ENCODE measurements around the gene KMT2C.
A peak's percentile ranks its signal among the peaks of the same experiment; 100 is the strongest.

Gene KMT2C

DNA sequence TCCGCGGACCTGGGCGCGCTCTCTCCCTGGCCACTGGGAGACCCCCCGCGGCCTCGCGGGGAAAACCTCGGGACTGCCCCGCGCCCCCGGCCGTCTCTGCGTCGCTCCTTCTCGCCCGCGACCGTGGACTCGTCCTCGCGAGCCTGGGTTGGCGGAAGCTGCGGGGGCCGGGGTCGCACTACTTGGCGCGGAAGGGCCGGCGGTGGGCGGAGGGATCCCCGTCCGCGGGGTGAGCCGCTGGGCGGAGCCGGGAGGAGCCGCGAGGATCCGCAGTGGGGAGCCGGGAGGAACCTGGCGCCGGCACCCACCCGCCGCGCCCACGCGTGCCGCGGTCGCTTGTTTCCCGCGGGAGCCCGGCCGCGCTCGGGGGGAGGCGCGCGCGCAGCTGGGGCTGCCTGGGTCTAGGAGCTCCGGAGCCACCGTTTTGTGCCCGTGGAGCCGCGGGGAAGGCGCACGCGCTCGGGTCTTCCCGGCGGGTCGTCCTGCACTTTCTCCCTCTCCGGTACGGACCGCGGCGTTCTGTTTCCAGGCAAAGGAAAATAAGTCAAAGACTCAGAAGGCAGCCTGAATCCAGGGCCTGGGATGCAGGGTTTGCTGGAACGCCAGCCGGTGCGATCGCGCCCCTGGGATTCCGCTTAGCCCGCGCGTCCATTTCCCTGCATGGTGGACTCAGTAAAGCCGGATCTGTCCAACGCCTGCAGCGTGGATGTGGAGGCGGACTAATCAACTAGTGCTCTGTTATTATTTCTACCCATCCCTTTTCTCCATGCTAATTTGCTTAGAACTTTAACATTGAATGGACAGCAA lies 28.7 kb upstream of the KMT2C start:
- under 1% methylated on average over 65 of the region's 91 CpGs for WGBS

DNA sequence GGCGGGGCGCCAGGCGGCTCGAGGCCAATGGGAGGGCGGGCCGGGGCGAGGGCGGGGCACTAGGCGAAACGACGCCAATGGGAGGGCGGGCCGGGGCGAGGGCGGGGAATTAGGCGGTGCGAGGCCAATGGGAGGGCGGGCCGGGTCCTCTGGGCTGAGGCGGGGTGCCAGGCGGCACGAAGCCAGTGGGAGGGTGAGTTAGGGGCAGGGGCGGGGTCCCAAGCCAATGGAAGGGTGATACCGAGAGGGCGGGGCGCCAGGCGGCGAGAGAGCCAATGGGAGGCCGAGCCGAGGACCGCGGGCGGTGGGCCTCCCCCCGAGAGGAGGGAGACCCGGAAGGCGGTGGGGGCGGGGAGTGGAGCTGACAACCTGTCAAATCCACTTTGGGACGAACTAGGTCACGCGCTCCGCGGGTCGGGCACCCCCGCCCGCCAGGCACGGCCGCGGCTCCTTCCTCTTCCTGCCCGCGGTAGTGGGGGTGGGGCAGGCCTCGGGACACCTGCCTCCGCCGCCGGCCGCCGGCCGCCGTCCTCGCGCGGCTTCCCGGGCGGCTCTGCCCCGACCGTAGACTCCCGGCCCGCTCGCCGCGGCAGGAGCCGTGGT lies 28.0 kb upstream of the KMT2C start:
- Histone ChIP-seq H3K27me3 (ENCODE audit: control insufficient read depth in 1 of 2, insufficient read depth in 1 of 2, low read length in 2 of 2) (no peaks in the 10 kb centered on the region), H2BK5ac (ENCODE audit: low read depth, low read length, poor library complexity, severe bottlenecking) (peak overlapping the region; percentile 100), H2AFZ (ENCODE audit: low read depth, low read length) (peak overlapping the region; percentile 88), H3K9me3 (ENCODE audit: control insufficient read depth, low read length) (no peaks in the 10 kb centered on the region), H3K4ac (ENCODE audit: low read depth in 1 of 2, low read length in 2 of 2) (peak overlapping the region; percentile 95 to 98), H3K79me1 (replicated peaks; ENCODE audit: low read length, poor library complexity, severe bottlenecking) (peaks cover 6% of the 10 kb centered on the region), H3K4me1 (ENCODE audit: control insufficient read depth, insufficient read depth, low read depth, low read length) (peaks cover 6% of the 10 kb centered on the region), H2BK15ac (ENCODE audit: low read depth, poor library complexity, severe bottlenecking) (peak overlapping the region; percentile 99), H2AK5ac (ENCODE audit: low read length, severe bottlenecking) (no peak overlapping the region), H2BK12ac (ENCODE audit: low read length in 2 of 2) (peak overlapping the region in 1 of 2 experiments; percentile 37), H3K18ac (ENCODE audit: low read depth in 1 of 2, low read length in 2 of 2) (peak overlapping the region; percentile 98 to 99), H3K23ac (ENCODE audit: low read length in 2 of 2) (no peak overlapping the region), H3K4me3 (ENCODE audit: insufficient read depth in 1 of 2, low read depth in 1 of 2, low read length in 2 of 2) (peak overlapping the region; percentile 81 to 89), H4K8ac (ENCODE audit: low read length) (peak overlapping the region; percentile 89), H3K4me2 (ENCODE audit: low read length, poor library complexity, severe bottlenecking) (peak overlapping the region; percentile 75), H3K36me3 (ENCODE audit: control insufficient read depth in 1 of 2, insufficient read depth in 2 of 2, low read depth in 1 of 2, low read length in 2 of 2) (no peaks in the 10 kb centered on the region), H3K14ac (ENCODE audit: low read length in 2 of 2) (peak overlapping the region in 1 of 2 experiments; percentile 87), H4K91ac (ENCODE audit: low read length) (peak overlapping the region; percentile 95), H3K9ac (ENCODE audit: low read length) (peak overlapping the region; percentile 86), H3K27ac (ENCODE audit: low read length, poor library complexity, severe bottlenecking) (peak overlapping the region; percentile 32), H2BK120ac (ENCODE audit: low read depth, low read length) (peak overlapping the region; percentile 99)
- peak; percentile 99 for DNase-seq
- 0% methylated on average over 34 of the region's 71 CpGs for WGBS

More for the DNA sequence above, 28.7 kb upstream of the KMT2C start:
- Histone ChIP-seq H3K79me1 (replicated peaks; ENCODE audit: low read length, poor library complexity, severe bottlenecking) (peaks cover 6% of the 10 kb centered on the region), H3K4me1 (ENCODE audit: control insufficient read depth, insufficient read depth, low read depth, low read length) (peaks cover 6% of the 10 kb centered on the region), H2BK15ac (ENCODE audit: low read depth, poor library complexity, severe bottlenecking) (peak overlapping the region; percentile 99), H2BK12ac (ENCODE audit: low read length in 2 of 2) (peak overlapping the region in 1 of 2 experiments; percentile 37), H2AK5ac (ENCODE audit: low read length, severe bottlenecking) (no peak overlapping the region), H4K8ac (ENCODE audit: low read length) (peak overlapping the region; percentile 89), H2AFZ (ENCODE audit: low read depth, low read length) (peak overlapping the region; percentile 88), H3K18ac (ENCODE audit: low read depth in 1 of 2, low read length in 2 of 2) (peak overlapping the region; percentile 98 to 99), H3K36me3 (ENCODE audit: control insufficient read depth in 1 of 2, insufficient read depth in 2 of 2, low read depth in 1 of 2, low read length in 2 of 2) (no peaks in the 10 kb centered on the region), H2BK120ac (ENCODE audit: low read depth, low read length) (peak overlapping the region; percentile 99), H3K4ac (ENCODE audit: low read depth in 1 of 2, low read length in 2 of 2) (peak overlapping the region; percentile 95 to 98), H3K9ac (ENCODE audit: low read length) (peak overlapping the region; percentile 86), H4K91ac (ENCODE audit: low read length) (peak overlapping the region; percentile 95), H3K27me3 (ENCODE audit: control insufficient read depth in 1 of 2, insufficient read depth in 1 of 2, low read length in 2 of 2) (no peaks in the 10 kb centered on the region), H3K14ac (ENCODE audit: low read length in 2 of 2) (peak overlapping the region in 1 of 2 experiments; percentile 87), H3K4me3 (ENCODE audit: insufficient read depth in 1 of 2, low read depth in 1 of 2, low read length in 2 of 2) (peak overlapping the region; percentile 78 to 89), H3K9me3 (ENCODE audit: control insufficient read depth, low read length) (no peaks in the 10 kb centered on the region), H3K27ac (ENCODE audit: low read length, poor library complexity, severe bottlenecking) (peak overlapping the region; percentile 68), H3K4me2 (ENCODE audit: low read length, poor library complexity, severe bottlenecking) (peak overlapping the region; percentile 75), H3K23ac (ENCODE audit: low read length in 2 of 2) (no peak overlapping the region), H2BK5ac (ENCODE audit: low read depth, low read length, poor library complexity, severe bottlenecking) (peak overlapping the region; percentile 100)
- peak; percentile 86 for DNase-seq

DNA sequence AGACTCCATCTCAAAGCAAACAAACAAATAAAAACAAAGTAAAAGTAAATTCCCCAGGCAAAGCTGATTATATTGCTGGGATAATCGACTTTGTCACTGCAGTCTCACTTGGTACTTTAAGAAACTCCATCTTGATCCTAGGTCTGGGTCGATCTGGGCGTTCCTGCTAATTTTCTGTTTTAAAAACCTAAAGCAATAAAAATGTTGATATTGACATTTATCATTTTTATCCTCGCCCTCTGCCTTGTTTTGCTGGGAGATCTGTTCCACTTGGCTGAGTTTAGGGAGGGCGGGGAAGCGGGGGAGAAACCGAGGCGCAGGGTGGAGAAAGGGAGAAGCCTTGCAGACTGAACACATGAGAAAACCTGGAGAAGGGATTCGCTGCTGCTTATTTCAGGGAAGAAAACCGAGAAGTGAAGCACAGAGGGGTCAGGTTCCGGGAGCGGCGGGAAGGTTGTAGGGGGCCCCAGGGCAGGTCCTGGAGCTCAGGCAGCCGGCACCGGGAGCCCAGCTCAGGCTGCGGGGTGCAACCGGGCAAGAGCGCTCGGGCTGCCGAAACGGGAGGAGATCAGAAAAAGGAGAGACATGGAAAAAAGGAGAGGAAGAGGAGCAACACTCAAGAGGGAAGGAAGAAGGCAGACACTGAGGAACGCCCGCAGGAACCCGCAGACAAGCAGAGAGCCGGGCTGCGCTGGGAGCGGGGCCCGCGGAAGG lies 27.3 kb upstream of the KMT2C start:
- peak overlapping the region; percentile 96 for H3K27ac ChIP-seq (ENCODE audit: low read length, poor library complexity, severe bottlenecking)
- peak overlapping the region; percentile 81 for H3K4me3 ChIP-seq (ENCODE audit: insufficient read depth in 1 of 2, low read depth in 1 of 2, low read length in 2 of 2)
- peak overlapping the region; percentile 70 to 89 for H3K18ac ChIP-seq (ENCODE audit: low read depth in 1 of 2, low read length in 2 of 2)
- no peaks in the 10 kb centered on the region for H3K36me3 ChIP-seq (ENCODE audit: control insufficient read depth in 1 of 2, insufficient read depth in 2 of 2, low read depth in 1 of 2, low read length in 2 of 2)
- H4K91ac ChIP-seq (ENCODE audit: low read length), result no peak overlapping the region
- H3K4me2 ChIP-seq (ENCODE audit: low read length, poor library complexity, severe bottlenecking), result peak overlapping the region; percentile 97
- H3K14ac ChIP-seq (ENCODE audit: low read length in 2 of 2), result peak overlapping the region in 1 of 2 experiments; percentile 84
- H4K8ac ChIP-seq (ENCODE audit: low read length), result peak overlapping the region; percentile 72
- H2AFZ ChIP-seq (ENCODE audit: low read depth, low read length), result peak overlapping the region; percentile 71
- H2BK15ac ChIP-seq (ENCODE audit: low read depth, poor library complexity, severe bottlenecking), result no peak overlapping the region
- peak overlapping the region in 1 of 2 experiments; percentile 95 for H3K4ac ChIP-seq (ENCODE audit: low read depth in 1 of 2, low read length in 2 of 2)
- peak overlapping the region in 1 of 2 experiments; percentile 69 for H3K23ac ChIP-seq (ENCODE audit: low read length in 2 of 2)
- H2BK120ac ChIP-seq (ENCODE audit: low read depth, low read length), result peak overlapping the region; percentile 79
- no peaks in the 10 kb centered on the region for H3K27me3 ChIP-seq (ENCODE audit: control insufficient read depth in 1 of 2, insufficient read depth in 1 of 2, low read length in 2 of 2)
- no peak overlapping the region for H2AK5ac ChIP-seq (ENCODE audit: low read length, severe bottlenecking)
- no peaks in the 10 kb centered on the region for H3K9me3 ChIP-seq (ENCODE audit: control insufficient read depth, low read length)
- peak overlapping the region; percentile 86 for H3K9ac ChIP-seq (ENCODE audit: low read length)
- under 1% methylated on average over 27 of the region's 29 CpGs for WGBS
- no peak overlapping the region for H2BK12ac ChIP-seq (ENCODE audit: low read length in 2 of 2)
- H3K4me1 ChIP-seq (ENCODE audit: control insufficient read depth, insufficient read depth, low read depth, low read length), result peaks cover 6% of the 10 kb centered on the region
- peaks cover 6% of the 10 kb centered on the region for H3K79me1 ChIP-seq (replicated peaks; ENCODE audit: low read length, poor library complexity, severe bottlenecking)
- H2BK5ac ChIP-seq (ENCODE audit: low read depth, low read length, poor library complexity, severe bottlenecking), result peak overlapping the region; percentile 94
- peak; percentile 83 for DNase-seq

All from mesenchymal stem cell (in vitro differentiated cells and primary cell).